ENCODE results near the gene INTS4.
"Not testable (repeated sequence)": the region's sequence is repeated elsewhere in the genome, so short reads cannot be mapped to it uniquely, and the experiment has no call there.

The INTS4 gene

DNA sequence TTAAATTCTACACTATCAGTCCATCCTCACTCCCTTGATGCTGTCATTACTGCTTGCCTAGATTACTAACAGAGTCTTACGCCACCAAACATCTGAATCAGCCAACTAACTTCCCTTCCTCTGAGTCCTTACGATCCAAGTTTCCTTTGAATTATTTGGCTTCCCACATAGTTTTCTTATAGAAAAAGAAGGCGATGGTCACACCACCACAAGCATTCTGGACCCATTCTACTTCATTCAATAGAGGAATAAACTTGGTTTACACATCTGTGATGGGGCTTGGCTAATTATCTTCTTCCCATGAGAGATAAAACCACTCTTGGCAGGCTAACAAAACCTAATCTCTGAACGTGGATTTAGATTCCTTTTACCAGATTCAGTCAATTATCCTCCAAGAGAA, 35.0 kb downstream of the INTS4 start:
- no peak for DNase-seq (ENCODE audit: low read depth, low spot score)
- no peak overlapping the region for H3K27ac ChIP-seq

DNA sequence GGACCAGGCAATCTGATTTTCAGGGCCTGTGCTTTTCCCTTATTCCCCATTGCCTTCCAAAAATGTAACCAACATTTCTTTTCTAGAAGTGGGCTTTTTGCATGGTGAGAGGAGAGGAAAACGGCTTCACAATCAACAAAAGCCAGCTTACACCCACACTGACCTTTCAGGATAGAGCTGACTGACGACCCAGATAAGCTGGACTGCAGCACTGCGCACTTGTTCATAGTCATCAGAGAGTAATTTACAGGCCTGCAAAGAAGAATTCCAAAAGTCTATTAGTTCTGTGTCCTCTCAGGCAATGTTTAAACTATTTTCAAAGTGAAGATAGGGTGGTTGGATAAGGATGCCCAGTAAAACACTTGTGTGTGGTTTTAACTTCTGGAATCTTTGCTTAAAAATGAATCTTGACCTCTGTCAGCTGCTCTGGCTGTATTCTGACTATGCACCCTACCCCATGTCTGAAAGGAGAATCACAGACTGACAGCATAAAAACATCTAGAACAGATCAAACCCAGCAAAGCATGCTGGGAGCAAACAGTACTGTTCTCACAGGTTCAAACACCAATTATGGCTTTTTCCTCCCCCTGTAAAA, 35.8 kb downstream of the INTS4 start:
- DNase-seq (ENCODE audit: low read depth, low spot score); H3K27ac ChIP-seq: not testable (repeated sequence)

DNA sequence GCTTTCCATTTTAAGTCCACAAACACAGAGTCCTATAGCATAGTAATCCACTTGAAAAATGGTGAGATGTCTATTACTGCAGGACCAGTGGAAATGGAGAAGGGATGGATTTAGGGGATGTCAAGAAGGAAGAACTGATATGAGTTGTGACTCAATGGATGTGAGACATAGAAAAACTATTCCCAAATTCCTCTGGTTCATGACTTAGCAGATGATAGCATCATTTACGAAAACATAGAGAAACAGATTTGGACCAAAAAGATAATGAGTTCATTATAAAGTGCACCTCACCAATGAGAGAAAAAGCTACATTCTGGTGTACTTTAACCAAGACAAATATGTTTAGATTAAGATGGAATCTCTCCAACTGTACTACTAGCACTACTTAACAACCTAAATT, 51.2 kb downstream of the INTS4 start:
- not testable (repeated sequence) for DNase-seq (ENCODE audit: low read depth, low spot score); H3K27ac ChIP-seq

DNA sequence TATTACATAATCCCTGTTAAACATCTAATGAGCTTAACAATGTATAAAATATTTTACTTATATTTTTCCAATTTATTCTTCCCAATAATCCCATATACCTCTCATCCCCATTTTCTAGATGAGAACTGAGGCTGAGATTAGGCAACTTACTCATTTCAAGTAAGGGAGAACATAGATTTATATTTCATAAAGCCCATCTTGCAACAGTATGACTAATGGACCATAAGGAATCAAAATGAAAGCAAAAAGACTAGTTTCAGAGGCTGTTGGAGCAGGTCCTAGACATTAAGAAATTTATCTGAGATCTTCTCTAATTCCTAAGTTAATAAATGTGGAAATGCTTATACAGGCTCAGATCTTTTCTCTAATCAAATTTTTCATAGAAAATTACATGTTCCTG, 52.0 kb downstream of the INTS4 start:
- not testable (repeated sequence) for H3K27ac ChIP-seq; DNase-seq (ENCODE audit: low read depth, low spot score)

DNA sequence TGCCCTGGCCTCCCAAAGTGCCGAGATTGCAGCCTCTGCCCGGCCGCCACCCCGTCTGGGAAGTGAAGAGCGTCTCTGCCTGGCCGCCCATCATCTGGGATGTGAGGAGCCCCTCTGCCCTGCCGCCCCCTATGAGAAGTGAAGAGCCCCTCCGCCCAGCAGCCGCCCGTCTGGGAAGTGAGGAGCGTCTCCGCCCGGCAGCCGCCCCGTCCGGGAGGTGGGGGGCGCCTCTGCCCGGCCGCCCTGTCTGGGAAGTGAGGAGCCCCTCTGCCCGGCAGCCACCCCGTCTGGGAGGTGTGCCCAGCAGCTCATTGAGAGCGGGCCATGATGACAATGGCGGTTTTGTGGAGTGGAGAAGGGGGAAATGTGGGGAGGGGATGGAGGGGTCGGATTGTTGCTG, 60.9 kb downstream of the INTS4 start:
- not testable (repeated sequence) for H3K27ac ChIP-seq; DNase-seq (ENCODE audit: low read depth, low spot score)

DNA sequence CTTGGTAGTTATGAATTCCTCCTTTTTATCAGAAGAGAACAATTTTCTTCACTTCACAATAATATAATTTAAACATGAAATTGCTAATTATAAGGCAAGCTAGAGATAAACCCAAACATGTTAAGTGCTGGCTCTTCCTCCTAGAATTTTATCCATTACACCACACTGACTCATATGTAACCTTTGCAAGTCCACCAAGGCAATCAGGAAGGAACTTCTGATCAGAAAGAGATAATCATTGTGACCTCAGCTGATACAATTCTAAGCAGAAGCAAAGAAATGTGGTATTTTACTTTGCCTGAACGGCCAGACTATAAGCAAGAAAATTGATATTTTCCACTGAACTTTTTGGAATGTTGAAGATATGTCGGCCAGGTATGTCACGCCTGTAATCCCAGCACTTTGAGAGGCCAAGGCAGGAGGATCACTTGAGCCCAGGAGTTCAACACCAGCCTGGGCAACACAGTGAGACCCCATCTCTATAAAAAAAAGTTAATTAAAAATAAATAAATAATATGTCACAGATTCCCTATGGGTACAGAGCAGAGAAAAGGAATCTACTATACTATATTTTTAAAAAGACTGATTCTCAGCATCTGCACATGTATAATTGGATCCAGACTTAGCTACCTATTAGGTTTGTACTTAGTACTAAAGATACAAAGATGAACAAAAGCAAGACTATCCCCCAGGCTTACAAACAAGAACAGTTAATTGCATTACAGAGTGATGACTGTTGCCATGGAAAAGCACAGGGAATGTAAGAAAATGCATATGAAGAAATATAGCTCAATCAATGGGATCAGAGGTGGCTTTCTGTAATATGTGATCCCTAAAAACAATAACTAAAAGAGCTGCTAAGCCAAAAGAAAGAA, 63.9 kb downstream of the INTS4 start:
- DNase-seq (ENCODE audit: low read depth, low spot score); H3K27ac ChIP-seq: not testable (repeated sequence)

DNA sequence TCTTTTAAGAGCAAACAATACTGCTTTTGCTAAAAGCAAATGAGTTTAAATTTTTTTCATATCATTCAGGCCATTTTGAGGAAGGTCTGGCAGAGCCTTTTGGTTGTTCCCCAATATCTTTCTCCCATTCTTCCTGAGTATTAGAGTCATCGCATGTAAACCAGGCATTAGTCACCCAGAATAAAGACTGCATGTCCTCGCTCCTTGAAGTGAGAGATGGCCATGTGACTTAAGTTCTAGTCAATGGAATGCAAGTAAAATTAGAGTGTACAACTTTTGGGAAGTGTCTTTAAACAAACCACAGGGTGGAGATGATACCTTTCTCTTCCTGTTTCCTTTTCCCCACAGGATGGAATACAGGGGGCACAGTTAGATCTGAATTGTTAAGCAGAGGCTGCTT, 76.8 kb downstream of the INTS4 start:
- not testable (repeated sequence) for H3K27ac ChIP-seq; DNase-seq (ENCODE audit: low read depth, low spot score)

DNA sequence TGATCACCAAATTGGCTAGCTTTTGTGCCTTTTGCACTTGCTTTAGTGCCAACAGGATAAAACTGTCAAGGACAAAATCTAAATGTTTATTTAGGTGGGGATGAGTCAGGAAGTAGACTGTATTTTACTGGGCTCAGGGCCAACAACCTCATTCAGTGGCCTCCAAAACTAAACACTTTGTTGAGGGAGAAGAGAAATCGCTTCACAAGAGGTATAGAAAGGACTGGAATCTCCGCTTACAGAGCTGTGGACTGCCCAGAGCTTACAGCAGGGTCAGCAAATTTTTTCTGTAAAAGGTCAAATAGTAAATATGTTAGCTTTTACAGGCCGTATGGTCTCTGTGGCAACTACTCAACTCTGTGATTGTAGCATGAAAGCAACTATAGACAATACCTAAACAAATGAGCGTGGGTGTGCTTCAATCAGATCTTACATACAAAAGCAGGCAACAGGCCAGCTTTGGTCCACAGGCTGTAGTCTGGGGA, 80.1 kb downstream of the INTS4 start:
- DNase-seq (ENCODE audit: low read depth, low spot score); H3K27ac ChIP-seq: not testable (repeated sequence)

DNA sequence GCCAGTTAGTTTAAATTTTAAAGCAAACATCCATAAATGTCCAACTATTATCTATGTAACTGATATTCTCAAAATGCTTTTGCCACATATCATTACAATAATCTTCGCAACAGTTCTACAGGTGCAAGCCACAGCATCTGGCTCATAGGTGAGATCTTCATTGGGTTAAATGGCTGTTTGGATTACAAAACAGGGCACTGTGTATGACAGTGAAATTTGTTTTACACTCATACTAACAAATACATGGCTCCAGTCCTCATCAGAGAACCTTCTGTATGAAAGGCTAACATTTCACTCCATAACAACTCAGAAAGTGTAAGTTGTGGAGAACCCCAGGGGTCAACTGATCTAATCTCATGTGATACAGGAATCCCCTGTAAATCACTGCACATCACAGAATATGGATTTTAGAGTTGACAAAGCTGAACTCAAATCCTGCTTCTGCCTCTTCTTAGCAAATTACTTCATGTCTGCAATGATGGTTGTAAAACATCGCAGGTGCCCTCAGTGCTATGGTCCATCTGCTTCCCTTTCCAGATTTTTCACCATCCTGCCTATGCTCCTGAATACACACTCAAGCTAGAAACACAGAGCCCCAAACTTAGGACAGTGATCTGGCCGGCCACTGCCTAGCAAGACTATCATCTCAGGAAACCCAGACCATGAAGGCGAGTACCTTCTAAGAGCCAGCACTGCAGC, 80.7 kb downstream of the INTS4 start:
- DNase-seq (ENCODE audit: low read depth, low spot score); H3K27ac ChIP-seq: not testable (repeated sequence)

DNA sequence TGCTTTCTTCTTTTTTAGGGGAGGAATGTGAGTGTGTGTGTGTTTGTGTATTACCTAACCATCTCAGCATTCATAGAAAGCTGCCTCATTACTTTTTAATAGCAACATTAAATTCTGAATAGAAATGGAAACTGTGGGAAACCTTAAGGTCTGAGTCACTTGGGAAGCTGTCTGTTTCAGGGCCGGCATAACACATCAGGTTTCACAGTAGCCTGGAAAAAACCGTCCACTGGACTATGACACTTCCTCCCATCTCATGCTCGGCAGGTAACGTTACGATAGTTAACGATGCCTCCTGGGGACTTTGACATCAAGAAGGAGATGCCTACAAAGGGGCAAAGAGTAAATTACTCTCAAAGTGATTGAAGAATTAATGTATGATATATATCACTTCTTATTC, 83.6 kb downstream of the INTS4 start:
- not testable (repeated sequence) for H3K27ac ChIP-seq; DNase-seq (ENCODE audit: low read depth, low spot score)

DNA sequence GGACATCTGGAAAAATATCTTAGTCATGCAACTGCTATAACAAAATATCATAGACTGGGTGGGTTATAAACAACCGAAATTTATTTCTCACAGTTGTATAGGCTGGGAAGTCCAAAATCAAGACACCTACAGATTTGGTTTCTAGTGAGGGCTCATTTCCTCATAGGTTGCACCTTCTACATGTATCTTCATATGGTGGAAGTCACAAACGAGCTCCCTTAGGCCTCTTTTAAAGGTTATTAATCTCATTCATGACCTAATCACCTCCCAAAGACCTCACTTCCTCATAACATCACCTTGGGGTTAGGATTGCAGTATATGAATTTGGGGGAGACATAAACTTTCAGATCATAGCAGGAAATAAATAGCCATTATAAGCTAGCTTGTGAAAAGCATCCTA, 85.2 kb downstream of the INTS4 start:
- H3K27ac ChIP-seq, result no peak overlapping the region
- DNase-seq (ENCODE audit: low read depth, low spot score), result no peak

DNA sequence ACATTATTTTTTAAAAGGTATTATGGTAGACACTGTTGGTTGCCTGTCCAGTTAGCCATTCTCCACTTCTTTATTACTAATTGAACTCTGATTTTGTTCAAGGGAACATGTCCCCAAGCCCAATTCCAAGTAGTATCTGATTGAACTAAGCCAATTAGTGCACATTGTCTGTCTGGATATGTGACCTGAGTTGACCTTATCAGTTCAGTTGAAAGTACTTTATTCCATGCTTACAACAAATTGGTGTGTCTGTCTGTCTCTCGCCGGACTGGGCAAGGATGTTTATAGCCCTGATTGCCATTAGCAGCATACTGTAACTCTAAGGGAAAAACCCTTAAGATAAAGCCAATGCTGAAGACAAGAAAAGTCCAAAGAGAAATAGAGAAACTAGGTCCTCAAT, 85.6 kb downstream of the INTS4 start:
- DNase-seq (ENCODE audit: low read depth, low spot score), result no peak
- no peak overlapping the region for H3K27ac ChIP-seq

DNA sequence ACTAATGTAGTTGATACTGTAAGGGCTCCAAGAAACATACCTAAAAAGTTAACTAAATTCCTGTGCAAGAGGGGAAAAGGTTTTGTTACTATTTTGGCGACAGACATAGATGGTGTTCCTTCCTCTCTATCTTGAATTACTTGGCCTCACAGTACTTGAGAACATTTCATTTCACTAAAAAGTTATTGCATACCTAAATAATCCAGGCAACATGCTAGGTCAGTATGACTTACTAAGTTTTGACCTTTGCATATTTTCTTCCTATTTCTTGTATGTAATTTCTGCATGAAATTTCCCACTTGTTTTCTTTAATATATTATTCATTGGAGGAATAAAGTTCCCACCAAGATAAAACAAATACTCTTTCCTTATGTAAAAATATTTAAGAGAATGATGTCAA, 99.5 kb downstream of the INTS4 start:
- not testable (repeated sequence) for DNase-seq (ENCODE audit: low read depth, low spot score); H3K27ac ChIP-seq

DNA sequence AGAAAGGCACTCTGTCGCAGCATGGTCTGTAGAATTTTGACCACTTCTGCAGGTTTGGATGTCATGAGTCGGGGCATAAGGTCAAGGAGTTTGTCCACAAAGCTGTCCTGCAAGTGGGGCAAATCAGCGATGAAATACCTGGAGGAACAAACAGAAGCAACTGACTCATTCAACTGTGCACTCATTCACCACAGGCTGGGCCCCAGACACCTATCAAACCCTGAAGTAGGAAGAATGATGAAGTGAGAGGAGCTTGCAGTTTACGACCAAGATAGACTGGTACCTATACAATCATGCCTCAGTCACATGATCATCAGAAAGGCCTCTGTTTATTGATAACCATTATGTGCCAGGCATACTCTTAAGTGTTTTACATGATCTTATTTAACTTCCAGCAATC, 102.8 kb downstream of the INTS4 start:
- not testable (repeated sequence) for H3K27ac ChIP-seq
- DNase-seq (ENCODE audit: low read depth, low spot score), result peak; percentile 41

DNA sequence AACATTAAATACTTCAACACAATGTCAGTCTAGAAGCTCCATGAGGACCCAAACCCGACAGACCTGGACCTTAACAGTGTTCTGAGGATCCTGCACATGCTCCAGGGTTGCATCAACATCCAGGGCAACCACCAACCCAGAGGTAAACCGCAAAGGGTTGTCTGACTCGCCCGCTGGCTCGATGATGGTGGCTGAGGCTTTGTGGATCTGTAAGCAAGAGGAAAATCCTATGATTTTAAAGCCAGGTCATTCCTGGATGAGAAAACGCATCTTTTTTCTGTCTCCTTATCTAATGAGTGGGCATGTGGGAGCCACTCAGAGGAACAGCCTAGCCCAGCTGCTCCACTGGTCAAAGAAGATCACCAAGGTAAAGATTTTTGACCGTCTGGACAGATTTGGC, 103.2 kb downstream of the INTS4 start:
- not testable (repeated sequence) for DNase-seq (ENCODE audit: low read depth, low spot score)
- peak overlapping the region; percentile 30 for H3K27ac ChIP-seq

DNA sequence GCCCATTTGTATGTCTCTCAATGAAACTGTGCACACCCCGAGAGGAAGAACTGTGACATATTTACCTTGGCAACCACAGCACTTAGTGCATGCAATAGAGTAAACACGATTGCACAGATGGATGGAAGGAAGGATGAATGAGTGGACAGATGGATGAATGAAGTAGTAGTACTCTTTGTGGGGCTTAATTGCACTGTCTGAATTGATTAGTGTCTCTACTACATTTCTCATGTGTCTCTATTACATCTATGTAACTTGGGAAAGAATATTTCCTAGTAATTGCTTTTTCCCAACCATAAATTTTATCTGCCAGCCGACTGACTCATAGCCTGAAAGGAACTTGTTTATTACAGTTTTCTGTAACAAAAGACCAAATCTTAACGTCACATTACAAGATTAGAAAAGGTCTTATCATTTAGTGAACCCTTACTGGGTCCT, 103.8 kb downstream of the INTS4 start:
- not testable (repeated sequence) for DNase-seq (ENCODE audit: low read depth, low spot score)
- H3K27ac ChIP-seq, result peak overlapping the region; percentile 30

DNA sequence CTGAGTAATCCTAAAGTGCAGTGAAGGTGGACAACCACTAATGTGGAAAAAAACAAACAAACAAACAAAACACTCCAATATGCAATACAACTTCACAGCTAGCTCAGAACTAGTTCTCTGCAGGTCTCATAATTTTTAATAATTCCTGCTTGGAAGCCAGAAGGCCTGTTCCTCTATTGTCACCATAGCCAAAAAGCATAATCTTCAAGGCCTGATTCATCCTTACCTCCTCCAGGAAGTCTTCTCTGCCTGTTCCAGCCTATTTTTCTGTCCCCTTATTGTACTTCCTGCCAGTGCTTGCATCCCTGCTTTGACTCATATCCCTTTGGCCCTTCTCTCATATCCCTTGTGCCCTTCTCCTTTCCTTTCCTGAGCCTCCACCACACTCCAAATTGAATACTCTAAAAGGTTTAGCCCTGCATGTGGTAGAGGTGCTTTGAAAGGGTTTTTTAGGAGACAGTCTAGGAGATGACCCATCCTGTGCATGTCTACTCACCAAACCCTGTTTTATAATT, 104.3 kb downstream of the INTS4 start:
- H3K27ac ChIP-seq, result peak overlapping the region; percentile 30
- DNase-seq (ENCODE audit: low read depth, low spot score), result not testable (repeated sequence)

DNA sequence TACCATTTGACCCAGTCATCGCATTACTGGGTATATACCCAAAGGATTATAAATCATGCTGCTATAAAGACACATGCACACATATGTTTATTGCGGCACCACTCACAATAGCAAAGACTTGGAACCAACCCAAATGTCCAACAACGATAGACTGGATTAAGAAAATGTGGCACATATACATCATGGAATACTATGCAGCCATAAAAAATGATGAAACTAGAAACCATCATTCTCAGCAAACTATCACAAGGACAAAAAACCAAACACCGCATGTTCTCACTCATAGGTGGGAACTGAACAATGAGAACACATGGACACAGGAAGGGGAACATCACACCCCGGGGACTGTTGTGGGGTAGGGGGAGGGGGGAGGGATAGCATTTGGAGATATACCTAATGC, 105.4 kb downstream of the INTS4 start:
- not testable (repeated sequence) for H3K27ac ChIP-seq; DNase-seq (ENCODE audit: low read depth, low spot score)

DNA sequence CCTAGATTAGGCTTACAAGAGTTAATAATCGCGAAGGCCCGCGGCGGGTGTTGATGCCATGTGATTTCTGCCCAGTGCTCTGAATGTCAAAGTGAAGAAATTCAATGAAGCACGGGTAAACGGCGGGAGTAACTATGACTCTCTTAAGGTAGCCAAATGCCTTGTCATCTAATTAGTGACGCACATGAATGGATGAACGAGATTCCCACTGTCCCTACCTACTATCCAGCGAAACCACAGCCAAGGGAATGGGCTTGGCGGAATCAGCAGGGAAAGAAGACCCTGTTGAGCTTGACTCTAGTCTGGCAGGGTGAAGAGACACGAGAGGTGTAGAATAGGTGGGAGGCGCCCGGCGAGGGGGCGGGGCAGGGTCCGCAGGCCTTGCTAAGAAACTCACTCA, 108.1 kb downstream of the INTS4 start:
- DNase-seq (ENCODE audit: low read depth, low spot score), result no peak
- H3K27ac ChIP-seq, result no peak overlapping the region

DNA sequence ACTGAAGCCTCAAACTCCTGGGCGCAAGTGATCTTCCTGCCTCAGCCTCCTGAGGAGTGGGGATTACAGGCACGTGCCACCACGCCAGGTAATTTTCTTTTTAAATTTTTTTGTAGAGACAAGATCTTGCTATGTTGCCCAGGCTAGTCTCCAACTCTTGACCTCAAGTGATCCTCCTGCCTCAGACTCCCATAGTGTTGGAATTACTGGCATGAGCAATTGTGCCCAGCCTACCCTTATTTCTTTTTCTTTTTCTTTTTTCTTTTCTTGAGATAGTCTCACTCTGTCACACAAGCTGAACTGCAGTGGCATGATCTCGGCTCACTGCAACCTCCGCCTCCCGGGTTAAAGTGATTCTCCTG, 109.7 kb downstream of the INTS4 start:
- DNase-seq (ENCODE audit: low read depth, low spot score), result no peak
- H3K27ac ChIP-seq, result no peak overlapping the region
